Measurements from ENCODE around the gene ZNF302.
"Not testable (repeated sequence)": the region's sequence is repeated elsewhere in the genome, so short reads cannot be mapped to it uniquely, and the experiment has no call there.

Gene ZNF302

DNA sequence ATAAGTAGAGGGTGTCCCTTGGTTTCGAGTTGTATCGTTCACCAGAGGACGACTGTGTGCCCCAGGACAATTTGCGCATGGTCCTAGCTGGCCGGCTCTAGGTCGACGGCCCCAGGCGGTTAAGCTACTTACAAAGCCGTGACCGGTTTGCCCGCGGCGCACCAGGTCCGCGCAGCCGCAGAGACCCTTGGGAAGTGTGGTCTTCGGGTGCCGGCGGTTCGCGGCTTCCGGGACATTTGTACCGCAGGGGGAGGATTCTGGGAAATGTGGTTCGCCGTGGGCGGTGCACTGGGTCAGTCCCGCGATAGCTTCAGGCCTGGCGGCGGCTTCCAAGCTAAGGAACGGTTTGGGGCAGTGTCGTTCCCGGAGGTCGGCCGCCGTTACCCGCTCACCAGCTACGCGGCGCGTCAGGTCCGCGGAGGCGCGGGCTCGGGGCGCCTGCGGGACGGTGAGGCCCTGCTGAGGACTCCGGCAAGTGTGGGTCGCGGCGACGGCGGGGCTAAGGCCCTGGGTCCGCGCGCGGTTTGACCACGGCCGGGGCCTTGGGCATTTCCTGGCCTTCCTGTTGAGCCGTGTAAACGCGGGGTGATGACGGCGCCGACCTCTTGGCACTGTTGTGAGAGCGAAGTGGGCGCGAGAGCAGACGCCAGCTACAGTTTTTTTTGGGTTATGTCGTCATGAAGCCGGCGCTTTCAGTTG is at the start of gene ZNF302:
Gene ZNF302 (plus strand): TSS at position 293 of the 699 bp plus-strand sequence. CDS start 1,127 bp downstream, outside the sequence.
- FAIRE-seq: no peak

DNA sequence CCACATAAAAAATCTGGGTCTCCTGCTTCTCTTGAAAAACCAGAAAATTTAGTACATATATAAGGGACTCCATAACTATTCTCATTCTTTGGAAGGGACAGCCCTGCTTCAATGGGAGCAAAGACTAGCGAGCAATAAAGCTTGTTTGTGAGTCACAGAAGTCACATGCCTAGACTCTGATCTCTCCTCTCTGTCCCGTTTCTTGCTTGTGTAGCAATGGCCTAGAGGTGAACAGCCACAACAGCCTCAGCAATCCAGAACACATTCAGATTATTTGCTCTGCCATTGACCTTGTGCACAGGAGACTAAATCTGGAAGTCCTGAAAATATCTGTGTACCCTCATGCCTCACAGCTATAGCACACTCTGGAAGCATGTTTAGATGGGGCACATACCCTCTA is 43.7 kb upstream of the ZNF302 start:
- no peak for FAIRE-seq

DNA sequence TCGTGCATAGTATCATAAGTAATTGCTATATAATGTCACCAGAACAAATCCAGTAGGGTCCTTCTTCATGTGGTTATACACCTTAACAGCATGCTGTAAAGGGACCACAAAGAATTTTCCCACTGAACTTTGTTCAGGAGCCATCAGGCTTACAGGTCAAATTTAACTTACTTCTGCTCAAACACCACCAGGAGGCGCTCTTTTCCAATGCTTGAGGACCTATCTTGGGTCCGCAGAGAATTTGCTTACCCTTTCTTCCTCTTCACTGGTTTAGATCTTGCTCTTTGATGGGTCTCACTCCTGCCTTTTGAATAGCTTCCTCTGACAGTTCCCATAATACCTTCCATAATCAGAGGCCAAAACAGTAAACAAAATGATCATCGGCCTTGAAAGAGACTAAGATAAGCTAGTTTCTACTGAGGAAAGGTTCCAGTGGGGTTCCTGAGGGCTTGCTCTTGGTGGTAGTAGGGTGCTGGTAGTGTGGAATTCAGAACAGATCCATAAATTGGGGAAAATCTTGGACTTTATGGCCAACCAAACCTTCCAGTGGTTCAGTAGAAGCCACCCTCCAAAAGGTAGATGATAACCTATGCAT is 37.9 kb upstream of the ZNF302 start:
- FAIRE-seq: no peak

DNA sequence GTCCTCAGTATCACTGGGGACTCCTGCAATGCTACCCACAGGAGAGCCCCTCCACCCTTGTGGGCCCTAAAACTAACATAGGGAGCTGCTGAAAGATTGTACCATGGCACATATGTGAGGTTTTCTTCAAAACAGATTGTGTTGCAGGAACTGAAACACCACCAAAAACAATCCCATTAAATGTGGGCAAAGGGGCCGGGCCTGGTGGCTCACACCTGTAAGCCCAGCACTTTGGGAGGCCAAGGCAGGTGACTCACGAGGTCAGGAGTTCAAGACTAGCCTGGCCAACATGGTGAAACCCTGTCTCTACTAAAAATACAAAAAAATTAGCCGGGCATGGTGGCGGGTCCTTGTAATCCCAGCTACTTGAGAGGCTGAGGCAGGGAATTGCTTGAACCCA is 35.2 kb upstream of the ZNF302 start:
- no peak for FAIRE-seq

- FAIRE-seq: no peak
These were observed 32.5 kb upstream of the ZNF302 start for GRCh38 chr19:34644991-34645461.

- no peak for FAIRE-seq
These were observed 31.9 kb upstream of the ZNF302 start for GRCh38 chr19:34645551-34645950.

- FAIRE-seq: no peak
These were observed 27.5 kb upstream of the ZNF302 start for GRCh38 chr19:34649886-34650543.

DNA sequence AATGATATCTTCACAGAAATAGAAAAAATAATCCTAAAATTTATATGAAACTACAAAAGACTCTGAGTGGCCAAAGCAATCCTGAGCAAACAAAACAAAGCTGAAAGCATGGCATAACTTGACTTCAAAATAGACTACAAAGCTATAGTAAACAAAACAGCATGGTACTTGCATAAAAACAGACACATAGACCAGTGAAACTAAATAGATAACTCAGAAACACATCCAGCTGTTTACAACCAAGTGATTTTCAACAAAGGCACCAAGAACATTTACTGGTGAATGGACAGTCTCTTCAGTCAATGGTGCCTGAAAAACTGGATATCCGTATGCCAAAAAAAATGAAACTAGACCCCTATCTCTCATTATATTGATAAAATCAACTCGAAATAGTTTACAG is 25.7 kb upstream of the ZNF302 start:
- no peak for FAIRE-seq

DNA sequence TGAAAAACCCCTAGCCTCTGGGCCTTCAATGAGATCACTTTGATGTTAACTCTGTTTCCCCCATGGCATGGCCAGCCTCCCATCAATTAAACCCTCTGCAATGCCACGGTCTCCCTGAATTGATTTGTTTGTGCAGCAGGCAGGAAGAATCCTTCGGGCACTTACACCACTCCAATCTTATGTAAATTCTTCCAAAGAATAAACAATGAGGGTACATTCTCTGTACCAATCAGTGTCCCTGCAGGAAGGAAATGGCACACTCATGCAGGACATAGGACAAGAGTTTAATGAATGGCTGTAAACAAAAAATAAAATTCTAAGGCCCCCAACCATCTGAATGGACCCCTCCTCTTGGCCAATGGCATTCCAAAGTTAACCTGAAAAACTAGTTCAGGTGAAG is 22.7 kb upstream of the ZNF302 start:
- FAIRE-seq: no peak

DNA sequence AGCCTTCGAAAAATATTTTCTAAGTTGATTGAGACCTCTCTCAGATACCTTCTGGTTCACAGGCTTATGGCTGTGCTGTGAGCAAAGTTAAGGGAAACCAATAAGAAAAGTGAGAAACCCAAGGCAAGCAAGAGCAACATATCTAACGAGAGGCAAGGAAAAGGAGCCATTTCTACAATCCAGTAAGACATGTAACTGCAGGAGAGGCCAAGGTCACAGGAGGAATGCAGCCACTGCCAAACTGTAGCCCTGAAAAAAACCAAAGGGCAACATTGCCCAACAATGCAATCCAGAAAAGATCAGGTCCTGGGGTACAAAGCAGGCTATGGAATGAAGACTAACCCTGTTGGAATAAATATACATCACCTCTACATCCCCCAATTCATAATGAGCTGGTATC is 21.8 kb upstream of the ZNF302 start:
- no peak for FAIRE-seq

- no peak for FAIRE-seq
These were observed 16.1 kb upstream of the ZNF302 start for GRCh38 chr19:34661357-34661756.

DNA sequence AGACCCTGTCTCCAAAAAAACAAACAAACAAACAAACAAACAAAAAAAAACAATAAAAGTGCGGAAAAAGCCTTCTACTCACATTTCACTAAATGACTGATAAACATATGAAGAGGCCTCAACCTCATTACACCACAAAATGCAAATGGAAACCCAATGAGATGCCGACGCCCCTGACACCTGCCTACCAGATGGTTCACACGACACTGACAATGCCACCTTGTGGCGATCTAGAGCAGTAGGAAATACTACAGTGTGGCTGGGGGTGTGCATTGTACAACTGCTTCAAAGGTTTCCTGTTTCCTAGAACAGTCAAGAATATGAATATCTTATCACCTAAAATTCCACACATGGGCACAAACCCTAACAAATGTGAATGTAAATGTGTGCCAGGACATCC is 14.6 kb upstream of the ZNF302 start:
- no peak for FAIRE-seq

- FAIRE-seq: no peak
These were observed 13.3 kb upstream of the ZNF302 start for GRCh38 chr19:34664168-34664567.

- no peak for FAIRE-seq
These were observed 12.6 kb upstream of the ZNF302 start for GRCh38 chr19:34664870-34665269.

GRCh38 chr19:34665275-34665674 is 12.2 kb upstream of the ZNF302 start:
- not testable (repeated sequence) for FAIRE-seq

DNA sequence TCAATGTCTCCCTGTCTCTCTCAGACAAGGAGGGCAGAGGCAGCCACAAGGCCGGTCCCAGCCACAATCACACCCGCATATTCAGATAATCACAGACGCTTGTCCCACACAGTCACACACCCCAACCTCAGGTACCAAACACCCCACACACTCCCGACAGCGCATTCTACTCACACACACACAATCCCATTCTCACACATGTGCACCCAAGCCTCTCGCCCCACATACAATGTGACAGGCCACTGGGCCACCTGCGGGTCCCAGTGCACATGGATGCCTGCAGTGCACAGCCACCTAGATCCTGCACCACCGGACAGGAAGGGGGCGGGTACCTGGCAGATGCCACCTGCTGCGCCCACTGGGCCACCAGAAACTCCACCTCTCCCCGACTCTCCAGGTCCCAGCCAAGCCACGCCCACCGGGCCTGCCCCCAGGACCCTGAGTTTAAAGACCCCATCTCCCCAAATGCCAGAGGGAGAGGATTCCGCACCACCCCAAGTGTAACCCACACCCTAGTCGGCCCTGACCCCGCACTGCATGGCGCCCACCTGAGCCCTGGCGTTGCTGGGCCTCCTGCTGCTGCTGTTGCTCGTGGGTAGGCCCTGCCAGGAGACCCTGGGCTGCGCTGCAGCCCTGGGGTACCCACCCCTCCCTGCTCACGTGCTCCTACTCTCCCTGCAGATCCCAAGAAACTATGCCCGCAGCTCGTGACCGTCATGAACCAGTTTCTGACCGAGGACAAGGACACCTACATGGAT is 11.1 kb upstream of the ZNF302 start:
- no peak for FAIRE-seq

DNA sequence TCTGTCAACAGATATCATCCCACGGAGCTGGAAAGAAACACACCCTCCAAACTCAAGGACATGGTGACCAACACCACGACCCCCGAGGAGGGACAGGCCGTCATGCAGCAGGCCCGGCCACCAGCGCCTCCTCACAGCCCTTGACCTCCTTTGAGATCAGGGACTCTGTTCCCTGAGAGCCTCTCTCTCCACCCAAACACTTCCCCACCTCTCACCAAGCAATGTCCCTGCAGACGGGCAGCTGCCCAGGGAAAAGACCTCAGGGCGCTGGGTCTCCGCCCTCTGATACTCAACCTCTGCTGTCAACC is 10.6 kb upstream of the ZNF302 start:
- FAIRE-seq: no peak

DNA sequence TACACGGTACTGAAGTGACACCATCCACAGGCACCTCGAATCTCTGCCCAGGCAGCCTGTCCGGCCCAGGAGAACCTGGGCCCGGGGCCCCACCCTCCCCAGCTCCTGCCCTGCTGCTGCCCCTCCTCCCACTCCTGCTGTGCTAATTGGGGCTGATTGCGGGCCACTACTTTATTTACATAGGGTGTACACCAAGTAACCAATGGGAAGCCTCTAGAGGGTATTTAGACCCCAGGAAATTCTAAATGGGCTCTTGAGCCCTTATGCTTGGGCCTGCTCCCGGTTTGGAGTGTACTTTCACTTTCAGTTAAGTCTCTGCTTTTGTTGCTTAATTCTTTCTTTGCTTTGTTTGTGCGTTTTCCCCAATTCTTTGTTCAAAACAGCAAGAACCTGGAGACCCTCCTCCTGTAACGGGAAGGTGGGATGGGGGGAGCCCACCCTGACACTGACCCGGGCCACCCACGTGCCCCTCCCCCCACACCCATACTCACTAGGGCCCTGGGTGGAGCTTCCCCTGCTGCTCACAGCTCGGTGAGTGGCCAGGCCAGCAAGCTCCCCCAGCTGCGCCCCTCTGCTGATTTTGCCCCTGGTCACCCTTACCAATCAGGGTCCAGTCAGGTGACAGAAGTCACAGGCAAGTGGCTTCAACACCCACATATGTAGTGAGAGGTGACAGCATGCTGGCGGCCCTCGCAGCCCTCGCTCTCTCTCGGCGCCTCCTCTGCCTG is 10.0 kb upstream of the ZNF302 start:
- FAIRE-seq: no peak

- FAIRE-seq: not testable (repeated sequence)
These were observed 9.3 kb upstream of the ZNF302 start for GRCh38 chr19:34668077-34668689.

GRCh38 chr19:34668690-34669089 is 8.8 kb upstream of the ZNF302 start:
- FAIRE-seq: not testable (repeated sequence)

GRCh38 chr19:34669305-34669704 is 8.2 kb upstream of the ZNF302 start:
- FAIRE-seq: no peak

DNA sequence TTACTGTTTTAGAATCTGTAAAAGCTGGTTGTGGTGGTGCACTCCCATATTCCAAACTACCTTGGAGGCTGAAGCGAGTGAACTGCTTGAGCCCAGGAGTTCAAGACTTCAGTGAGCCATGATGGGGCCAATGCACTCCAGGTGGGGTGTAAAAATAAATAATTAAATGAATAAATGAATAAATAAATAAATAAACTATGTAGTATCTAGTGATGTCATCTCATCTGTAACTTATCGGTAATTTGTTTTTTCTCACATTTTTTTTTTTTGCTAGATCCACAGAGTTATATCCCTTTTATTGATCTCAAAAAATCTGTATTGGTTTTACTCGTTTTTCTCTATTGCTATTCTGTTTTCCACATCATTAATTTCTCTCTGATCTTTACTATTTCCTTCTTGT is 5.5 kb upstream of the ZNF302 start:
- no peak for FAIRE-seq

All from colon (tissue), 2 donors.